GM23248 (cell line): ENCODE data around the gene ACER2. TPM values are rescaled to one million over a fixed set of nuclear protein-coding genes. Genes with fewer than 3 reads are reported as not detected.
"Not testable (repeated sequence)": the region's sequence is repeated elsewhere in the genome, so short reads cannot be mapped to it uniquely, and the experiment has no call there.

ENCODE experiments used
- DNase-seq: peaks from one replicate; pipeline ENCODE4 v3.0.0-alpha.2; 2015
- H2AFZ ChIP-seq: fragments of 200-600 bp; sonication (generic); 2 replicates; pipeline ENCODE4 v1.6.1; 2016; ENCODE audit warnings: antibody characterized with exemption
- H3F3A ChIP-seq: fragments of 200-600 bp; sonication (generic); 2 replicates; pipeline ENCODE4 v1.6.1; 2016; ENCODE audit warnings: mild to moderate bottlenecking, antibody characterized with exemption, mixed run types; ENCODE audit not compliant: insufficient read depth
- H3K27ac ChIP-seq: fragments of 200-600 bp; sonication (generic); 2 replicates; pipeline ENCODE4 v1.5.1; 2016; ENCODE audit warnings: mild to moderate bottlenecking
- H3K27me3 ChIP-seq: fragments of 200-600 bp; sonication (generic); replicated peaks from 2 replicates; pipeline ENCODE4 v1.6.1; 2016; ENCODE audit warnings: mild to moderate bottlenecking; ENCODE audit not compliant: insufficient read depth
- H3K36me3 ChIP-seq: fragments of 200-600 bp; sonication (generic); 2 replicates; pipeline ENCODE4 v1.6.1; 2016; ENCODE audit warnings: low read depth, mild to moderate bottlenecking
- H3K4me1 ChIP-seq: fragments of 200-600 bp; sonication (generic); 2 replicates; pipeline ENCODE4 v1.6.1; 2016; ENCODE audit warnings: mild to moderate bottlenecking; ENCODE audit not compliant: insufficient read depth
- H3K4me2 ChIP-seq: fragments of 200-600 bp; sonication (generic); one replicate; pipeline ENCODE4 v1.6.1; 2016; ENCODE audit warnings: mild to moderate bottlenecking; ENCODE audit not compliant: unreplicated experiment
- H3K4me3 ChIP-seq: fragments of 200-600 bp; sonication (generic); 2 replicates; pipeline ENCODE4 v1.5.1; 2016; ENCODE audit warnings: mild to moderate bottlenecking
- H3K79me2 ChIP-seq: fragments of 200-600 bp; sonication (generic); 2 replicates; pipeline ENCODE4 v1.6.1; 2016; ENCODE audit warnings: mild to moderate bottlenecking; ENCODE audit not compliant: insufficient read depth
- H3K9ac ChIP-seq: fragments of 200-600 bp; sonication (generic); 2 replicates; pipeline ENCODE4 v1.6.1; 2016; ENCODE audit warnings: mild to moderate bottlenecking
- H3K9me2 ChIP-seq: fragments of 200-600 bp; sonication (generic); 2 replicates; pipeline ENCODE4 v1.6.1; 2016; ENCODE audit warnings: mixed run types, mild to moderate bottlenecking, moderate library complexity; ENCODE audit not compliant: insufficient read depth
- H3K9me3 ChIP-seq: fragments of 200-600 bp; sonication (generic); one replicate; pipeline ENCODE4 v1.6.1; 2017; ENCODE audit warnings: low read depth
- H4K20me1 ChIP-seq: fragments of 200-600 bp; sonication (generic); 2 replicates; pipeline ENCODE4 v1.6.0; 2016; ENCODE audit not compliant: insufficient read depth
- EZH2 ChIP-seq: fragments of 200-600 bp; sonication (generic); IDR thresholded peaks from 2 replicates; pipeline ENCODE4 v1.6.1; 2018; ENCODE audit warnings: antibody characterized with exemption, mild to moderate bottlenecking; ENCODE audit not compliant: insufficient read depth, poor library complexity, severe bottlenecking
- EZH2phosphoT487 ChIP-seq: fragments of 200-600 bp; sonication (generic); IDR thresholded peaks from 2 replicates; pipeline ENCODE4 v1.6.1; 2018; ENCODE audit warnings: antibody characterized with exemption, moderate library complexity, mild to moderate bottlenecking, low read depth; ENCODE audit not compliant: insufficient read depth
- WGBS, 2 experiments: methylation state at CpG; one replicate each; pipeline ENCODE4 v1.1.6; 2015 to 2017; ENCODE audit warnings: low lambda C conversion rate in 2 of 2, low coverage in 1 of 2; ENCODE audit errors: missing lambda C conversion rate in 2 of 2; 5-methylcytosine and 5-hydroxymethylcytosine counted together
- in situ Hi-C: fragments of 300-500 bp; cut with MboI; formaldehyde crosslinking; loops from 2 replicates; pipeline ENCODE4 v1.15.0; 2020
- polyA plus RNA-seq: library from polyadenylated mRNA; unstranded; fragments of >200 nt; fragmentation: Nextera tagmentation; extraction: Ambion mirVana; gene quantifications from 2 replicates; pipeline ENCODE4 v1.2.1, GENCODE V29; 2016
- total RNA-seq: library from RNA; depleted of rRNA; stranded (reverse); fragments of >200 nt; shearing (Covaris generic); gene quantifications from 2 replicates; pipeline ENCODE4 v1.2.3, GENCODE V29; 2014

ACER2 gene
- total and polyA plus RNA-seq, 2 experiments from 2014 or later, result 0.48 to 0.76 TPM

- H3K36me3 ChIP-seq, result no peaks in the 10 kb centered on the region
- no peaks in the 10 kb centered on the region for H3K79me2 ChIP-seq
- no peak overlapping the region for H3K4me3 ChIP-seq
- H3K4me1 ChIP-seq, result peaks cover 9% of the 10 kb centered on the region; the same call in 1 of the 2 replicates
- no peak overlapping the region for H2AFZ ChIP-seq
- H4K20me1 ChIP-seq, result no peaks in the 10 kb centered on the region
- in situ Hi-C loops, result no loop called here
- H3K9me2 ChIP-seq, result no peaks in the 10 kb centered on the region
- no peak for TF ChIP-seq EZH2
- no peak for TF ChIP-seq EZH2phosphoT487
- no peak for DNase-seq
- no peaks in the 10 kb centered on the region for H3K27me3 ChIP-seq
- H3K9ac ChIP-seq, result no peak overlapping the region
- H3K4me2 ChIP-seq, result no peak overlapping the region
- H3F3A ChIP-seq, result peaks cover 10% of the 10 kb centered on the region
- 85% methylated on average over 6 of the region's 6 CpGs for WGBS, 2 experiments
- H3K9me3 ChIP-seq, result no peaks in the 10 kb centered on the region
- H3K27ac ChIP-seq, result no peak overlapping the region
Observed at GRCh38 chr9:19385786-19386501, 22.9 kb upstream of the ACER2 start.

- DNase-seq, result peak; percentile 35
- Histone ChIP-seq H3K9me3 (no peaks in the 10 kb centered on the region), H3K4me3 (no peak overlapping the region), H3K9ac (no peak overlapping the region), H4K20me1 (no peaks in the 10 kb centered on the region), H3F3A (0 out of 2 replicates have a peak, but pooled peaks cover 7% of the 10 kb centered on the region), H3K4me1 (peaks cover 6% of the 10 kb centered on the region; the same call in 1 of the 2 replicates), H3K9me2 (no peaks in the 10 kb centered on the region), H3K27me3 (no peaks in the 10 kb centered on the region), H3K79me2 (no peaks in the 10 kb centered on the region), H3K36me3 (no peaks in the 10 kb centered on the region), H2AFZ (no peak overlapping the region), H3K4me2 (peak overlapping the region; percentile 26), H3K27ac (no peak overlapping the region)
- in situ Hi-C loops, result no loop called here
- WGBS, 2 experiments, result 52 to 54% methylated on average over 2 of the region's 2 CpGs
- TF ChIP-seq EZH2, result no peak
Observed at GRCh38 chr9:19386502-19387044, 22.2 kb upstream of the ACER2 start.

DNA sequence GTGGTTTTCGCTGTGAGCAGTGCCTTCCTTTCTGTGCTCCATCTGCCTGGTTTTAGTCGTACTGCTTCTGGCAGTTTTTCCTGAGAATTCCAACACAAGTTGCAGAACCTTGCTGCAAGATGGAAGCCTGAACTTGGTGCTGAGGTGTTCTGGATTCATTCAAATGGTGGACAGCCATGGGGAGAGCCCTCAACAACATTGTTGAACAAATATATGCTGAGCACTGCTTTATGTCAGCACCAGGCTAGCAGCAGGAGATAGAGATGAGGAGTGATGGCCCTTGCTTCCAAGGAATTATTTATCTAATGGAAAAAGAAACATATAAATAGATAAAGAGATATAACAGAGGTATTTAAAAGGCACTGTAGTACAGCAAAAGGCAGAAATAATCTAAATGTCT is 21.5 kb upstream of the ACER2 start:
- Histone ChIP-seq H3K27ac (no peak overlapping the region), H3K9me2 (no peaks in the 10 kb centered on the region), H3K27me3 (no peaks in the 10 kb centered on the region), H4K20me1 (no peaks in the 10 kb centered on the region), H2AFZ (no peak overlapping the region), H3K9ac (no peak overlapping the region), H3K79me2 (no peaks in the 10 kb centered on the region), H3F3A (no peaks in the 10 kb centered on the region), H3K36me3 (no peaks in the 10 kb centered on the region), H3K4me2 (no peak overlapping the region), H3K4me1 (peaks cover 6% of the 10 kb centered on the region; the same call in 1 of the 2 replicates), H3K9me3 (no peaks in the 10 kb centered on the region), H3K4me3 (no peak overlapping the region)
- WGBS, 2 experiments, result 45 to 55% methylated on average over 2 of the region's 2 CpGs
- DNase-seq, result no peak
- in situ Hi-C loops, result no loop called here
- TF ChIP-seq EZH2, result no peak
- no peak for TF ChIP-seq EZH2phosphoT487

DNA sequence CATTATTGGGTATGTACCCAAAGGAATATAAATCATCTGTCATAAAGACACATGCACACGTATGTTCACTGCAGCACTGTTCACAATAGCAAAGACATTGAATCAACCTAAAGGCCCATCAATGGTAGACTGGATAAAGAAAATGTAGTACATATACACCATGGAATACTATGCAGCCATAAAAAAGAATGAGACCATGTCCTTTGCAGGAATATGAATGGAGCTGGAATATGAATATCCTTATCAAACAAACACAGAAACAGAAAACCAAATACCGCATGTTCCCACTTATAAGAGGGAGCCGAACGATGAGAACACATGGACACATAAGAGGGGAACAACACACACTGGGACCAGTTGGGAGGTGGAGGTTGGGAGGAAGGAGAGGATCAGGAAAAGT is 19.3 kb upstream of the ACER2 start:
- H2AFZ ChIP-seq, H3K36me3 ChIP-seq, H3K9me2 ChIP-seq, H3K27me3 ChIP-seq, H3K4me1 ChIP-seq, DNase-seq, H3K4me3 ChIP-seq, in situ Hi-C loops, H3K9ac ChIP-seq, H3K4me2 ChIP-seq, H3F3A ChIP-seq, H3K9me3 ChIP-seq, H3K27ac ChIP-seq, H3K79me2 ChIP-seq, H4K20me1 ChIP-seq: not testable (repeated sequence)
- 82 to 86% methylated on average over 4 of the region's 4 CpGs for WGBS, 2 experiments
